PC-9 (cell line): ENCODE results near the gene TLL2.

ENCODE experiments used
- EZH2 ChIP-seq: fragments of 200-600 bp; sonication (generic); IDR thresholded peaks from 2 replicates; pipeline ENCODE4 v1.8.0; 2017; ENCODE audit warnings: antibody characterized with exemption, low read depth
- TF ChIP-seq, protein P1 (sequence below): fragments of 200-600 bp; sonication (generic); conservative IDR thresholded peaks from 2 replicates; pipeline ENCODE4 v1.6.1; 2017; ENCODE audit warnings: mixed run types, antibody characterized with exemption, mild to moderate bottlenecking, moderate library complexity

DNA sequence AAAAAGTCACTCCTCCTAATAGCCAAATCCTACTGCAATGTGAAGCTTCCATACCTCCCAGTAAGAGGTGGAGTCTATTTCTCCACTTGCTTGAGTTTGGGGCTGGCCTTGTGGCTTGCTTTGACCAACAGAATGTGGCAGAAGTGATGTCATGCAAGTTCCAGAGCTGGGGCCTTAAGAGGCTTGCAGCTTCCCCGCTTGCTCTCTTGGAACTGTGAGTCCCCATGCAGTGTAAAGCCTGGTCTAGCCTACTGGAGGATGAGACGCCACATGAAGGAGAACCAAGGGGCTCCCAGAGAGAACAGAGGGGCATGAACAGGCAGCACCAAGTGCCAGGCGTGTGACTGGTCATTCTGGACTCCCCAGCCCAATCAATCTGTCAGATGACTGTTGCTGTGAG, 96.3 kb downstream of the TLL2 start:
- TF ChIP-seq, protein P1, sequence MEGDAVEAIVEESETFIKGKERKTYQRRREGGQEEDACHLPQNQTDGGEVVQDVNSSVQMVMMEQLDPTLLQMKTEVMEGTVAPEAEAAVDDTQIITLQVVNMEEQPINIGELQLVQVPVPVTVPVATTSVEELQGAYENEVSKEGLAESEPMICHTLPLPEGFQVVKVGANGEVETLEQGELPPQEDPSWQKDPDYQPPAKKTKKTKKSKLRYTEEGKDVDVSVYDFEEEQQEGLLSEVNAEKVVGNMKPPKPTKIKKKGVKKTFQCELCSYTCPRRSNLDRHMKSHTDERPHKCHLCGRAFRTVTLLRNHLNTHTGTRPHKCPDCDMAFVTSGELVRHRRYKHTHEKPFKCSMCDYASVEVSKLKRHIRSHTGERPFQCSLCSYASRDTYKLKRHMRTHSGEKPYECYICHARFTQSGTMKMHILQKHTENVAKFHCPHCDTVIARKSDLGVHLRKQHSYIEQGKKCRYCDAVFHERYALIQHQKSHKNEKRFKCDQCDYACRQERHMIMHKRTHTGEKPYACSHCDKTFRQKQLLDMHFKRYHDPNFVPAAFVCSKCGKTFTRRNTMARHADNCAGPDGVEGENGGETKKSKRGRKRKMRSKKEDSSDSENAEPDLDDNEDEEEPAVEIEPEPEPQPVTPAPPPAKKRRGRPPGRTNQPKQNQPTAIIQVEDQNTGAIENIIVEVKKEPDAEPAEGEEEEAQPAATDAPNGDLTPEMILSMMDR, result no peak
- TF ChIP-seq EZH2, result no peak
